Coronary artery (tissue), 2 donors: ENCODE results near the gene TSPAN18.

Source experiments
- DNase-seq: peaks from one replicate; pipeline ENCODE4 v3.0.0-alpha.2; 2017; ENCODE audit warnings: low spot score
- H3K27ac ChIP-seq, 2 donors: fragments of 200-600 bp; sonication (generic); one replicate each; pipeline ENCODE4 v1.5.1; 2016 to 2019
- H3K4me3 ChIP-seq: fragments of 200-600 bp; sonication (generic); 2 replicates; pipeline ENCODE4 v1.5.1; 2016; ENCODE audit warnings: mild to moderate bottlenecking, moderate library complexity
- CTCF ChIP-seq: fragments of 200-600 bp; sonication (generic); IDR thresholded peaks from one replicate; pipeline ENCODE4 v1.5.1; 2019; ENCODE audit warnings: antibody characterized with exemption

Gene TSPAN18

GRCh38 chr11:44904261-44905020 is 177.7 kb downstream of the TSPAN18 start:
- no peak overlapping the region for H3K27ac ChIP-seq
- TF ChIP-seq CTCF: no peak
- DNase-seq: no peak
- H3K4me3 ChIP-seq: no peak overlapping the region

GRCh38 chr11:44905131-44905866 is 178.5 kb downstream of the TSPAN18 start:
- Histone ChIP-seq H3K4me3 (no peak overlapping the region), H3K27ac (no peak overlapping the region)
- TF ChIP-seq CTCF: no peak
- no peak for DNase-seq

- DNase-seq: no peak
- no peak overlapping the region for H3K4me3 ChIP-seq
- no peak for TF ChIP-seq CTCF
- no peak overlapping the region for H3K27ac ChIP-seq
Measured at GRCh38 chr11:44906649-44907048, 179.9 kb downstream of the TSPAN18 start.

GRCh38 chr11:44909557-44909956 is 182.8 kb downstream of the TSPAN18 start:
- DNase-seq: no peak
- Histone ChIP-seq H3K27ac (no peak overlapping the region), H3K4me3 (no peak overlapping the region)
- no peak for TF ChIP-seq CTCF

- TF ChIP-seq CTCF: no peak
- no peak overlapping the region for H3K27ac ChIP-seq
Measured at GRCh38 chr11:44910591-44910990, 183.8 kb downstream of the TSPAN18 start.

GRCh38 chr11:44911029-44911814 is 184.5 kb downstream of the TSPAN18 start:
- peak; percentile 54 for TF ChIP-seq CTCF
- DNase-seq: peak; percentile 83
- peak overlapping the region; percentile 17 for H3K4me3 ChIP-seq
- H3K27ac ChIP-seq: no peak overlapping the region

More at GRCh38 chr11:44910591-44910990, 183.8 kb downstream of the TSPAN18 start:
- DNase-seq: no peak
- no peak overlapping the region for H3K4me3 ChIP-seq
